ENCODE measurements around the gene GPANK1. TPM values are rescaled to one million over a fixed set of nuclear protein-coding genes. Genes with fewer than 3 reads are reported as not detected.
A peak's percentile ranks its signal among the peaks of the same experiment; 100 is the strongest.

GPANK1 gene
- total RNA-seq, 4 donors from 2014 or later = 17.3 to 29.8 (median 24.5) TPM

DNA sequence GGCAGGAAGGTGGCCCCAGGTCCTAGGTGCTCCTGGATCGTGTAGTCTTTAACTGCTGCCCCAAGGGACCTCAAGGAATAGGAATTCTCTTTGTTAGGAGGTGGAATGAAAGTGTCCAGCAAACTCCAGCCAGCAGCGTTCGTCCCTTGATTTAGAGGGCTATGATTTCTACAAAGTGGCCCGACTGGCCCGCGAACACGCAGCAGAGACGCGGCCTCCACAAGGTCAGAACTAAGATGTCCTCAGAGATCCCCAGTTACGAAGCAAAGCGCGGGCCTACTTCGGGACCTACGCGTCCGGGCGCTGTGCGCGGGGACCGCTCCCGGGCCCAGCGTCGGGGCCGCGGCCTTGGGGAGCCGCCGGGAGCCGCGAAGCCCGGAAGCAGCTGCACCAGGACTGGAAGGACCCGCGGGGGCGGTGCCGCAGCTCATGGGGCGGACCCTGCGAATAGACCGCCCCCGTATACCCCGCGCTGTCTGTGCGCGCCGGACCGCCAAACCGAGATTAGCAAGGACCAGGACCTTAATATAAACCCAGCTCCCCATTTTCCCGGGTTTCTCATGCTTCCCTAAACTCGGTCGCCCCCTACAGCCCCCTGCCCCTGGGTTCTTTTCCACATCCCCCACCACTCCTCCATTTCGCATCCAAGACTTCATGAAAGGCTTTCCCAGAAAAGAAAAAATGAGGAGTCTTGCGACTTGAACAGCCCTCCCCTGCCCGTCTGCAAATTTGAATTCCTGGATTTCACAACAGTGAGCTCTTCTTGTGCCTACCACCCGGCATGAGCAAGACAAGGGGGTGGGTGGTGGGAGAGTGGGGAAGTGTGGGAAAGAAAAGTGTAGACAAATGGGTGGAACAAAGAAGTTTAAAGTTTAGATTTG lies 4.2 kb downstream of the GPANK1 start, which contains the start of gene C6orf47:
C6orf47 (minus strand) TSS at position 398 of the 881 bp plus-strand sequence. CDS start 831 bp downstream, outside the sequence.
- DNase-seq (peak; percentile 65 to 80), ATAC-seq (peak; percentile 48 to 52)
- peaks cover 0 to 14% of the 10 kb centered on the region in 2 donors for H3K36me3 ChIP-seq
- no peaks in the 10 kb centered on the region for H3K9me3 ChIP-seq
- in situ Hi-C loops (cut with MboI; ENCODE audit: low sequenced_read_pairs in 4 of 4) = loop anchor here in 2 of 4 donors (25.0 kb wide), 2 partner anchors 302 to 527 kb away; partner anchors contain the start of genes AGER (in 2 of the 2), AGPAT1 (in 2 of the 2), GPSM3 (in 2 of the 2) and PBX2 (in 2 of the 2)
- peak within 1 kb of the TSS; percentile 58 to 82 (median 76) for H3K4me3 ChIP-seq
- intact Hi-C loops (cut with DNase I; ENCODE audit: low total_unique reads) = loop anchor here (1.0 to 5.0 kb wide), 2 partner anchors 8 to 1312 kb away; partner anchors contain the start of gene BAG6
- H3K4me1 ChIP-seq = peaks cover 34 to 40% of the 10 kb centered on the region in 2 donors
- no peaks in the 10 kb centered on the region for H3K27me3 ChIP-seq
- peak; percentile 79 to 89 for TF ChIP-seq POLR2A (IDR thresholded peaks at IDR 0.05)
- TF ChIP-seq, protein P1, sequence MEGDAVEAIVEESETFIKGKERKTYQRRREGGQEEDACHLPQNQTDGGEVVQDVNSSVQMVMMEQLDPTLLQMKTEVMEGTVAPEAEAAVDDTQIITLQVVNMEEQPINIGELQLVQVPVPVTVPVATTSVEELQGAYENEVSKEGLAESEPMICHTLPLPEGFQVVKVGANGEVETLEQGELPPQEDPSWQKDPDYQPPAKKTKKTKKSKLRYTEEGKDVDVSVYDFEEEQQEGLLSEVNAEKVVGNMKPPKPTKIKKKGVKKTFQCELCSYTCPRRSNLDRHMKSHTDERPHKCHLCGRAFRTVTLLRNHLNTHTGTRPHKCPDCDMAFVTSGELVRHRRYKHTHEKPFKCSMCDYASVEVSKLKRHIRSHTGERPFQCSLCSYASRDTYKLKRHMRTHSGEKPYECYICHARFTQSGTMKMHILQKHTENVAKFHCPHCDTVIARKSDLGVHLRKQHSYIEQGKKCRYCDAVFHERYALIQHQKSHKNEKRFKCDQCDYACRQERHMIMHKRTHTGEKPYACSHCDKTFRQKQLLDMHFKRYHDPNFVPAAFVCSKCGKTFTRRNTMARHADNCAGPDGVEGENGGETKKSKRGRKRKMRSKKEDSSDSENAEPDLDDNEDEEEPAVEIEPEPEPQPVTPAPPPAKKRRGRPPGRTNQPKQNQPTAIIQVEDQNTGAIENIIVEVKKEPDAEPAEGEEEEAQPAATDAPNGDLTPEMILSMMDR (IDR thresholded peaks at IDR 0.05 in 4 of 5, conservative IDR thresholded peaks at IDR 0.05 in 1 of 5) = peak in 1 of 5 experiments; percentile 7
- peak within 1 kb of the TSS; percentile 80 to 100 (median 87) for H3K27ac ChIP-seq

DNA sequence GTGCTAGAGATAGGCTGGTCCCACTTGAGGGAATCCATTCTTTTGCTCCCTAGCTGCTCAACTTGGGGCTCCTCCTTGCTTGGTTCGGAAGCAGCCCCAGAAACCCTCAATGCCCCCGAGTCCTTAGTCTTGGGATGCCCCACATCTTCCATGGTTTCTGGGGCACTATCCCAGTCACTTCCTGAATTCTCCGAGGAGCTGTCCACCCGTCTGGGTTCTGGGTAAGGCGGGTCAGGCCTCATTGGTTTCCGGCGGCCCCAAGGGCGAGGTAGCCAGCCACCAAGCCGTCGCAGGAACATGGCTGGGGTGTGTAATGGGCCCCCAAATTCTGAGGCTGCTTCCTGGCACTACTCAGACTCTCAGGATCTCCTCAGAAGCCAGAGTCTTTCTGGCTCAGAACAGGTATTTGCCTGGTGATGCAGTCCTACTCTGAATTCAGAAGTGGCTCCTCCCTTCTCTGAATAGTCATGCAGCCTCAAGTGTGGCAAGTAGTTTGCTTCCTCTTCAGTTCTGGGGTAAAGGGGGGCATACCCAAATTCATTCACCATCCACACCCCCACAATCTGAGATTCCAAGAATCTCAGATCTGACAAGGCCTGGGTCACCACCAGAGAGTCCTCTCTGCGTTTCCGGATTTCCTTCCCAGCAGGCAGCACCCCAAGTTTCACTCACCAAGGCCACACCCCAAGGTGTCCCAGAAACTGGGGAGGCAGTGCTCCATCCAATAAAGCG lies 5.0 kb downstream of the GPANK1 start:
- Histone ChIP-seq H3K27me3 (no peaks in the 10 kb centered on the region), H3K27ac (peak overlapping the region; percentile 80 to 100 (median 87)), H3K4me1 (peaks cover 34 to 40% of the 10 kb centered on the region in 2 donors), H3K36me3 (peaks cover 0 to 14% of the 10 kb centered on the region in 2 donors), H3K4me3 (peak overlapping the region; percentile 58 to 82 (median 76)), H3K9me3 (no peaks in the 10 kb centered on the region)
- in situ Hi-C loops (cut with MboI; ENCODE audit: low sequenced_read_pairs in 4 of 4) (loop anchor here in 2 of 4 donors (25.0 kb wide), 2 partner anchors 302 to 527 kb away; partner anchors contain the start of genes AGER (in 2 of the 2), AGPAT1 (in 2 of the 2), GPSM3 (in 2 of the 2) and PBX2 (in 2 of the 2)), intact Hi-C loops (cut with DNase I; ENCODE audit: low total_unique reads) (loop anchor here (1.0 to 5.0 kb wide), 2 partner anchors 8 to 1312 kb away; partner anchors contain the start of gene BAG6)
- DNase-seq (no peak), ATAC-seq (peak in 1 of 2 donors; percentile 17)
- TF ChIP-seq, protein P1 (IDR thresholded peaks at IDR 0.05 in 4 of 5, conservative IDR thresholded peaks at IDR 0.05 in 1 of 5) = no peak
- TF ChIP-seq POLR2A (IDR thresholded peaks at IDR 0.05) = no peak

- Histone ChIP-seq H3K4me1 (peaks cover 30 to 38% of the 10 kb centered on the region in 2 donors), H3K36me3 (peaks cover 0 to 14% of the 10 kb centered on the region in 2 donors), H3K4me3 (peak overlapping the region; percentile 58 to 82 (median 76)), H3K9me3 (no peaks in the 10 kb centered on the region), H3K27me3 (no peaks in the 10 kb centered on the region), H3K27ac (peak overlapping the region; percentile 80 to 100 (median 87))
- no peak for ATAC-seq
- in situ Hi-C loops (cut with MboI; ENCODE audit: low sequenced_read_pairs in 4 of 4) = loop anchor here in 2 of 4 donors (25.0 kb wide), 2 partner anchors 303 to 528 kb away; partner anchors contain the start of genes AGER (in 2 of the 2), AGPAT1 (in 2 of the 2), GPSM3 (in 2 of the 2) and PBX2 (in 2 of the 2)
- intact Hi-C loops (cut with DNase I; ENCODE audit: low total_unique reads) = no loop called here
- no peak for DNase-seq
- TF ChIP-seq, protein P1 (IDR thresholded peaks at IDR 0.05 in 4 of 5, conservative IDR thresholded peaks at IDR 0.05 in 1 of 5) = no peak
These were observed 5.7 kb downstream of the GPANK1 start for GRCh38 chr6:31658983-31659648.
